Measurements from ENCODE around the gene CLDN10. TPM values are rescaled to one million over a fixed set of nuclear protein-coding genes. Genes with fewer than 3 reads are reported as not detected.
"Not testable (repeated sequence)": the region's sequence is repeated elsewhere in the genome, so short reads cannot be mapped to it uniquely, and the experiment has no call there.

CLDN10 gene
- total RNA-seq, 2 donors from 2014 or later: 72.8 to 228 TPM

GRCh38 chr13:95512957-95513356, 39.6 kb upstream of the CLDN10 start:
- Histone ChIP-seq H3K27me3 (no peaks in the 10 kb centered on the region), H3K9me3 (no peaks in the 10 kb centered on the region), H3K4me3 (no peak overlapping the region), H3K27ac (no peak overlapping the region), H3K4me1 (peaks cover 15% of the 10 kb centered on the region), H3K36me3 (replicated peaks in 1 of 2; ENCODE audit: insufficient read depth in 1 of 2, low read depth in 2 of 2) (no peaks in the 10 kb centered on the region)
- WGBS, 2 donors: 100% methylated on average over 1 of the region's 1 CpG
- DNase-seq (no peak), ATAC-seq (no peak)
- TF ChIP-seq POLR2A (IDR thresholded peaks at IDR 0.05) (no peak), CTCF (IDR thresholded peaks at IDR 0.05) (no peak)
- intact Hi-C loops (cut with DNase I): no loop called here

- intact Hi-C loops (cut with DNase I); ATAC-seq: not testable (repeated sequence)
Measured at GRCh38 chr13:95515606-95516005, 36.9 kb upstream of the CLDN10 start.

GRCh38 chr13:95516021-95516420, 36.5 kb upstream of the CLDN10 start:
- no peaks in the 10 kb centered on the region for H3K36me3 ChIP-seq (replicated peaks in 1 of 2; ENCODE audit: insufficient read depth in 1 of 2, low read depth in 2 of 2)
- no peak for TF ChIP-seq CTCF (IDR thresholded peaks at IDR 0.05)
- TF ChIP-seq POLR2A (IDR thresholded peaks at IDR 0.05): no peak
- ATAC-seq: no peak
- 48 to 71% methylated on average over 2 of the region's 2 CpGs for WGBS, 2 donors
- peaks cover 20% of the 10 kb centered on the region for H3K4me1 ChIP-seq
- no peak overlapping the region for H3K4me3 ChIP-seq
- no peak for DNase-seq
- peaks cover 0 to under 1% (median 0%) of the 10 kb centered on the region in 3 donors for H3K9me3 ChIP-seq
- no peak overlapping the region for H3K27ac ChIP-seq
- H3K27me3 ChIP-seq: no peaks in the 10 kb centered on the region
- intact Hi-C loops (cut with DNase I): no loop called here

More at GRCh38 chr13:95515606-95516005, 36.9 kb upstream of the CLDN10 start:
- 90 to 93% methylated on average over 4 to 5 of the region's 5 CpGs for WGBS, 2 donors
- H3K27me3 ChIP-seq; H3K4me3 ChIP-seq; H3K9me3 ChIP-seq; DNase-seq; H3K27ac ChIP-seq; H3K36me3 ChIP-seq (replicated peaks in 1 of 2; ENCODE audit: insufficient read depth in 1 of 2, low read depth in 2 of 2): not testable (repeated sequence)
- peaks cover 20% of the 10 kb centered on the region for H3K4me1 ChIP-seq

- no peak overlapping the region for H3K4me3 ChIP-seq
- H3K36me3 ChIP-seq (replicated peaks in 1 of 2; ENCODE audit: insufficient read depth in 1 of 2, low read depth in 2 of 2): no peaks in the 10 kb centered on the region
- H3K27ac ChIP-seq: no peak overlapping the region
- DNase-seq: no peak
- peaks cover 0 to 4% (median 0%) of the 10 kb centered on the region in 3 donors for H3K9me3 ChIP-seq
- H3K4me1 ChIP-seq: peaks cover 20% of the 10 kb centered on the region
- H3K27me3 ChIP-seq: no peaks in the 10 kb centered on the region
- WGBS, 2 donors: 8 to 30% methylated on average over 3 of the region's 3 CpGs
- no peak for ATAC-seq
- TF ChIP-seq POLR2A (IDR thresholded peaks at IDR 0.05) (no peak), CTCF (IDR thresholded peaks at IDR 0.05) (no peak)
- intact Hi-C loops (cut with DNase I): no loop called here
Measured at GRCh38 chr13:95516492-95516891, 36.0 kb upstream of the CLDN10 start.

- Histone ChIP-seq H3K27me3 (no peaks in the 10 kb centered on the region), H3K4me3 (no peak overlapping the region), H3K4me1 (peaks cover 19% of the 10 kb centered on the region), H3K27ac (no peak overlapping the region), H3K9me3 (peaks cover 0 to 4% (median 0%) of the 10 kb centered on the region in 3 donors), H3K36me3 (replicated peaks in 1 of 2; ENCODE audit: insufficient read depth in 1 of 2, low read depth in 2 of 2) (no peaks in the 10 kb centered on the region)
- WGBS, 2 donors: 27 to 32% methylated on average over 5 of the region's 5 CpGs
- ATAC-seq: peak; percentile 50
- intact Hi-C loops (cut with DNase I): no loop called here
- DNase-seq: no peak
- TF ChIP-seq CTCF (IDR thresholded peaks at IDR 0.05) (no peak), POLR2A (IDR thresholded peaks at IDR 0.05) (no peak)
Measured at GRCh38 chr13:95523598-95523997, 28.9 kb upstream of the CLDN10 start.
